IPS-20b (cell line): ENCODE measurements around the gene MNT.

Experiments used
- H3K27ac ChIP-seq: one replicate; pipeline ENCODE4 v1.5.1; 2013; ENCODE audit warnings: low read length
- H3K27me3 ChIP-seq: 2 replicates; pipeline ENCODE4 v1.6.1; 2013; ENCODE audit warnings: mild to moderate bottlenecking, low read length, inconsistent platforms; ENCODE audit not compliant: insufficient read depth
- H3K36me3 ChIP-seq: 2 replicates; pipeline ENCODE4 v1.6.1; 2013; ENCODE audit warnings: low read depth, mild to moderate bottlenecking, inconsistent platforms, low read length, moderate library complexity; ENCODE audit not compliant: insufficient read depth
- H3K4me1 ChIP-seq: 2 replicates; pipeline ENCODE4 v1.6.1; 2013; ENCODE audit warnings: mild to moderate bottlenecking, control low read depth, inconsistent platforms, low read length, moderate library complexity; ENCODE audit not compliant: insufficient read depth
- H3K4me3 ChIP-seq: 2 replicates; pipeline ENCODE4 v1.5.1; 2013; ENCODE audit warnings: mild to moderate bottlenecking, low read length, inconsistent platforms
- H3K9ac ChIP-seq: 2 replicates; pipeline ENCODE4 v1.6.1; 2013; ENCODE audit warnings: low read depth, mild to moderate bottlenecking, inconsistent platforms, low read length, moderate library complexity
- H3K9me3 ChIP-seq: 2 replicates; pipeline ENCODE4 v1.6.1; 2013; ENCODE audit warnings: mild to moderate bottlenecking, low read depth, low read length, inconsistent platforms; ENCODE audit not compliant: insufficient read depth

Gene MNT

DNA sequence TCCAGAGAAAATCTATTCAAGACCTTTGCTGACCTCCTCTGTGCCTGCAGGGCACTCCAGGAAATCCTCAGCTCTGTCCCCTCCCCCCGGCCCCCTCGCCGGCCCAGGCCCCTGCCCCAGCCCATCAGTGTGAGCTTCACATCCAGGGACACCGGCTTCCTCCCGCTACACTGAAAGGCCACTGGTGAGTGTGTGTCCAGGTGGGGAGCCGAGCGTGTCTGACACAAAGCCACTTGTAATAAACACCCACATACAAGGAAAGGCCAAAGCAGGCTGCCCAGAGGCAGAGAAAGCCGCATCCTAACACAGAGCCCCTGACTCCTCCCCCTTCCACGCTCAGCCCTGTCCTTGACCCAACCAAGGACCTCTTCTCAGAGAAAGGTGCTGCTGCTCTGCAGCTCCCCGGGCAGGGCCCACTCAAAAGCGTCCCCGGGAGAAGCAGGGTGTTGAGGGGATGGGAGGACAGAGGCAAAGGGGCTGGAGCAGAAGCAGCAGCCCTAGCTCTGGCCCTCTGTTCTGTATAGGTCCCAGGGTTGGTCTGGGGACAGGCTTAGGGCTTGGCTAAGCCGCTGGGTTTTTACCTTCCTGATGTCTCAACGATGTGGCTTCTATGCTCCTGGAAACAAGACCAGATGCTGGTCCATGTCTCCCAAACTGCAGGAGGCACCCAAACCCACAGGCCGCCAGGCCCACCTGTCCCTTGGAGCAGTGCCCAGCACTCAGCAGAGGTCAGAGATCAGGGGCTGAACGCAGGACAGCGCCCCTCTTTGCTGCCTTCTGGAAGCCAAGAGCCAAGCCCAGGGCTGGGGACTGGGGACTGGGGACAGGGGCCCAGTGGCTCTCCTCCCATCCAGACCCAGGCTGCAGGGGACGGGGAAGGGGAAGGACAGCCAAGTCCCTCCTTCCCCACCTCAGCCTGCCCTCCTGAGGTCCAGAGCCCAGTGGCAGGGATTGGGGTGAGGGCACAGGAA is 15.3 kb downstream of the MNT start:
- H3K27me3 ChIP-seq: no peaks in the 10 kb centered on the region
- no peaks in the 10 kb centered on the region; the same call in 1 of the 2 replicates for H3K4me1 ChIP-seq
- peaks cover 3% of the 10 kb centered on the region; the same call in 1 of the 2 replicates for H3K36me3 ChIP-seq
- H3K9me3 ChIP-seq: no peaks in the 10 kb centered on the region
- H3K4me3 ChIP-seq: no peak overlapping the region
- H3K27ac ChIP-seq: no peak overlapping the region
- H3K9ac ChIP-seq: no peak overlapping the region

DNA sequence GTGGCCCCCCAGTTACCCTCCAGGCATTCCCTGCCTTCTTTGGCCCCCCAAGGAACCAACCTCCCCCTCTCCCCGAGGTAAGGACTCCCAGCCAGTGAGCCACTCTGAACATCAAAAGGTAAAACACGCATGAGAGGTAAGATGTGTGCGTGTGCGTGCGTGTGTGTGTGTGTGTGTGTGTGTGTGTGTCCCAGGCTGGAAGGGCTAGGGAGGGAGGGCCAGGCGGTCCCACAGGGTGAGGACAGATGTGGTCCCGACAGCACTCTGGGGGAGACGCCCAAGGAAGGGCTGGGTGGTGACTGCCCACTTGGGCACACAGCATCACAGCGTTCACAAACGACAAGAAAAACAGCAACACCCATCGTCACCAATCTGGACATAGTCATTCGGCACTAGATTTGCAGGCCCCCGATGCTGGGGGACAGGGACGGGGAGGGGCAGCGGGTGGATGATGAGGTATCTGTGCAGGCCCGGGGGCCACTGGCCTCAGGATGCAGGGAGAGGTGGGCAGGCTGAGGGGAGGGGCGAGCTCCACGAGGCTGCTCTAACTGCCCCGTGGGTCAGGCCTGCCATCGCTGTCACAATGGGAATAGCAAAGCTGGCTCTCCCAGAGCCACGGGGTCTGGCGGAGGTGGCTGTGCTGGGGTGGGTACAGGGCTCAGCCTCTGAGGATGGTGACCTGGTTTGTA is 16.3 kb downstream of the MNT start:
- no peak overlapping the region for H3K4me3 ChIP-seq
- H3K27ac ChIP-seq: no peak overlapping the region

DNA sequence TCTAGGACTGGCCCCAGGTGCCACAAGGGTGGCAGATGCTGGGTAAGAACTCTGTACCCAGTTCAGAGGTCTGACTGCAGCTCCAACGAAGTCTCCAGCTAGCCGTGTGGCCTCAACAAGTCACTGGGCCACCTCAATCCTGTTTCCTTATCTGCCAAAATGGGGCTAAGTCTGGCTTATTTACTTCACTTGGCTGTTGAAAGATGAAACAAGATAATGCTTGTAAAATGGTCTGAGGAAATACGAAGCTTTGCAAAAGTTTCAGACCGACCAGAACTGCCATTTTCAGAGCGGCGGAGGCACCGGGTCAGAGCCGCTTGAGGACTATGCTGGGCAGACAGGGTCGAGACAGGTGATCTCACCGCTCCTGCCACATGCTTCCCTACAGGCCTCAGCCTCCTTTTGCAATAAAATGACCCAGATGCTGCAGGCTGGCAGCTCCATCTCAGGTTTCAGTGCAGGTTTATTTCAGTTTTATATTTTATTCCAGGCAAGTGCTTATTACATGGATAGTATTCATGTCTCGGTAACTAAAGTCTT is 17.2 kb downstream of the MNT start:
- Histone ChIP-seq H3K27me3 (no peaks in the 10 kb centered on the region), H3K27ac (no peak overlapping the region), H3K36me3 (peaks cover 5% of the 10 kb centered on the region; the same call in 1 of the 2 replicates), H3K9ac (peak overlapping the region; percentile 25; the same call in 1 of the 2 replicates), H3K9me3 (no peaks in the 10 kb centered on the region), H3K4me1 (no peaks in the 10 kb centered on the region; the same call in 1 of the 2 replicates), H3K4me3 (no peak overlapping the region)

More for the DNA sequence above, 16.3 kb downstream of the MNT start:
- Histone ChIP-seq H3K27me3 (no peaks in the 10 kb centered on the region), H3K9ac (no peak overlapping the region), H3K9me3 (no peaks in the 10 kb centered on the region), H3K4me1 (no peaks in the 10 kb centered on the region; the same call in 1 of the 2 replicates), H3K36me3 (no peaks in the 10 kb centered on the region)

DNA sequence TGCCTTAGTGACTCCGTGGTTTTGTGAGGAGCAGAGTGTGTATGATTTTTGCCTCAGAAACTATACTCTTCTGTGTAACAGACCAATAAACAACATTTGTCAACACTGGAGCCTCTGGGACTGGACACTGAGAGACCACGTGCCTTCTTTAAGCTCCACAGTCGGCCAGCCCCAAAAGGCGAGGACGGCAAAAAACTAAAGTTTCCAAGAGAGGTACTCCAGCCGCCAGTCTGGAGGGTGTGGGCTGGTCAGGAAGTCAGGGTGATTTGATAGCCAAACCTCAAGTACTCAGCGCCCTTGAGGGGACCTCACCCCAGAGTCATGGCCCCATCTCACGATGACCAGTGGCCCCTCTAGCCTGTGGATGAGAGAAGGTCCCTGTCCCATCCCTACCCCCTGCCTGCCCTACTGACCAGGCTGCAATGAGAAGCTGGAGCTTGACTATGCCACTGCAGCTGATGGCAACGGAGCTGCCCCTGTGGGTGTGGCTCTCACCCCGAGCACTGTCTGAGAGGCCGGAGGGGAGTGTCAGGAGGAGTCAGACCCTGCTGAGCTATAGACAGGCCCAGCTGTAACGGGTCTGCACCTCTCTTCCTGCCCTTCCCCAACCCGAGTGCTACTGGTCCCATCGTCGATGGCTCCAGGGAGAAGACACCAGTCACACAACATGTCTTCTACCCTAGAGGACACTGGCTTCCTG is 19.8 kb downstream of the MNT start:
- peaks cover 12% of the 10 kb centered on the region; the same call in 1 of the 2 replicates for H3K36me3 ChIP-seq
- H3K4me1 ChIP-seq: no peaks in the 10 kb centered on the region; the same call in 1 of the 2 replicates
- H3K4me3 ChIP-seq: no peak overlapping the region
- no peak overlapping the region for H3K9ac ChIP-seq
- H3K9me3 ChIP-seq: no peaks in the 10 kb centered on the region
- H3K27me3 ChIP-seq: no peaks in the 10 kb centered on the region
- no peak overlapping the region for H3K27ac ChIP-seq

DNA sequence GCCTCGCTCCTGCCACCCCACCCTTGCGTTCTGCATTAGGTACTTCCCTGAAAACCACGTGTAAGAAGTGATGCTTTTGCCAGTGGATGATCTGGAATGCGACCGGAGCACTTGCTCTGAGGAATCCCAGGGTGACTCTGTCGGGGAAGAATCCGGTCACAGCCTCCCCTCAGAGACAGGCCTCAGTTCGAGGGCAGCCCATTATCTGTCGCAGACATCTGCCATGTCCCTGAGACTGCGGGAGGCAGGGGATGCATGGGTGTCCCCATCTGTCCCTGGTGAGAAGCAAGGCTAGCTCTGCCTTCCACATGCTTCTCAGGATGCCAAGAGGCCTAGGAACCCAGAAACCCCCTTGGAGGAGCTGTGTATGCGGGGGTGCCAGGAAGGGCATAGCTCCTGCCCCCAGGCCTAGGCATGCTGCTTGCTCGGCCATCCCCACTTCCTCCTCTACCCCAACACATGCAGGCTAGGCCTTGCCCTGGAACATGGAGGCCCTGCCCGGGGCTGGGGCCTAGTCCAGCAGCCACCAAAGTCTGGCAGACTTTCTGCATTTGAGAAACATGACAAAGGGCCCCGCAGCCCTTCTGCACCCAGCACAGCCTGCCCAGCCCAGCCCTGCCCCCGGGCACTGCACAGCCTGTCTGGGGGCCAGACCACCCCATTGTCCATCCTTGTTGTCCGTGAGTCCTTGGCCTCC is 20.5 kb downstream of the MNT start:
- Histone ChIP-seq H3K9ac (no peak overlapping the region), H3K27ac (no peak overlapping the region), H3K27me3 (no peaks in the 10 kb centered on the region), H3K4me3 (no peak overlapping the region), H3K9me3 (no peaks in the 10 kb centered on the region), H3K4me1 (no peaks in the 10 kb centered on the region; the same call in 1 of the 2 replicates), H3K36me3 (peaks cover 19% of the 10 kb centered on the region)

DNA sequence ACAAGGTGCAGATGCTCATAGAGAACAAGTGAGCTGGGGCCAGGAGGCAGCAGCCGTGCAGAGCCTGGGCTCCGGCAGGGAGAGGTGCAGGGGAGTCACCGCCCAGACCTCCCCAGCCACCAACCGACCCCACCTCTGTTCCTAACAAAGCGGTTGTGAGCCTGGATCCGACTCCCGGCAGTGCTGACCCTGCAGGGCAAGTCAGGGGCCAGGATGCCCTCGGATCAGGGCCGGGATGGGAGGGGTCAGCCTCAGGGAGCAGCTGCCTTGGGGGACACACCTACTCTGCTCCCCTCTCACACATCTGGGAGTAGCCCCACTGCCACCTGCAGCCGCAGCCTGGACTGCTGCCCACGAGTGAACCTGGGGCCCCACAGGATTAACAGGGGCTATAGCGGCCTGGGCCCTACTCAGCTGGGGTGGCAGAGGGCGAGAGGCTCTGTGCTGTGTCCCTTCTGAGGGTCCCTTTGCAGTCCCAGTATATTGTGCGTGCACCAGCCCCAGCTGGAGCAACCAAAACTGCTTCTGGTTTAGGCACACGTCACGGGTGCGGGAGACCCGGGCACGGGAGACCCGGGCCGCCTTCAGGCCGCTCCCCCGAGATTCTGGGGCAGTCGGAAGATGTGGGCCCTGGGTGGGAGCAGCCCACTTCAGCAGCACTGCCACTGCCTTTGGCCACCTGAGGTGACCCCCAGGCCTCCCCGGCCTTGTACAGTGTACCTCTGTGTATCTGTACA is 21.2 kb downstream of the MNT start:
- Histone ChIP-seq H3K27me3 (no peaks in the 10 kb centered on the region), H3K9ac (no peak overlapping the region; the same call in 1 of the 2 replicates), H3K36me3 (peaks cover 19% of the 10 kb centered on the region), H3K27ac (no peak overlapping the region), H3K9me3 (no peaks in the 10 kb centered on the region), H3K4me3 (no peak overlapping the region), H3K4me1 (no peaks in the 10 kb centered on the region; the same call in 1 of the 2 replicates)

DNA sequence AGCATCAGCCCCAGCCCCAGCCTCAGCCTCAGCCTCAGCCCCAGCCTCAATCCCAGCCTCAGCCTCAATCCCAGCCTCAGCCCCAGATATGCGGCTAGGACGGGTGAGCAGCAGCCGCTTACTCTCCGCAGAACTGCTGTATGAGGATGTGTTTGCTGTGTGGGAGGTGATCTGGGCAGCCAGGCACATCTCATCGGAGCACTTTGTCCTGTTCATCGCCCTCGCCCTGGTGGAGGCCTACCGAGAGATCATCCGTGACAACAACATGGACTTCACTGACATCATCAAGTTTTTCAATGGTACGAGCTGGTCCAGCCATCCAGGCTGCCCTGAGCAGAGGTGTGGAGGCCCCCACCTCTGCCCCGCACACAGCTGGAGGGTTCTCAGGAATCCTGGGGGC is 22.0 kb downstream of the MNT start:
- Histone ChIP-seq H3K4me3 (no peak overlapping the region), H3K9ac (no peak overlapping the region), H3K27me3 (no peaks in the 10 kb centered on the region), H3K4me1 (no peaks in the 10 kb centered on the region; the same call in 1 of the 2 replicates), H3K36me3 (peaks cover 19% of the 10 kb centered on the region), H3K27ac (no peak overlapping the region), H3K9me3 (no peaks in the 10 kb centered on the region)

DNA sequence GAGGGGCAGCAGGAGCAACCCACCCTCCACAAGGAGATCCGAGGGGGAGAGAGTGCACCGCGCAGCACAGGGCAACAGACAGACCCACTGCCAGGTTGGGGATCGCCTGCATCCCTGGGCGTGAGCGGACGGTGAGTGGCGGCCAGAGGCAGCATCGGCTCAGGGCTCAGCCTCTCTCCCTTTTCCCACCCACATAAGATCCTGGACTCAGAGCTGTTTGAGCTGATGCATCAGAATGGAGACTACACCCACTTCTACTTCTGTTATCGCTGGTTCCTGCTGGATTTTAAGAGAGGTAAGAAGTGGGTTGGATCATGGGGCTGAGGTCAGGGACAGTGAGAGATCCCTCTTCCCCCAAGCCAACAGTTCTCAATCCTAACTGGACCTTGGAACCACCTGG is 23.2 kb downstream of the MNT start:
- Histone ChIP-seq H3K9ac (no peak overlapping the region), H3K4me3 (no peak overlapping the region), H3K27ac (no peak overlapping the region)

DNA sequence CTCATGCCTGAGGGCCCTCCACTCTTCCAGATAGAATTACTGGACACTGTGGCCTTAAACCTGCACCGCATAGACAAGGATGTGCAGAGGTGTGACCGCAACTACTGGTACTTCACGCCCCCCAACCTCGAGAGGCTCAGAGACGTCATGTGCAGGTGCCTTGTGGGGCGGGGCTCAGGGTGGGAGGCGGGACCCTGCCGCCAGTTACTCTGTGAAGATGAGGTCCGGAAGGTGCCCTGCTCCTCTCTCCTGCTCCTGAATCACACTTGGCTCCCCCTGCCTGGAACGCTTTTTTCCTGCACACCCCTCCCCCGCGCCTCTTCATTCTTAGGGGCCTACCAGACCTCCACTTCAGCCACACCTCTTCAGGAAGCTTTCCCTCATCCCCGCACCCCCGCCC is 24.8 kb downstream of the MNT start:
- no peak overlapping the region for H3K27ac ChIP-seq
- H3K9me3 ChIP-seq: no peaks in the 10 kb centered on the region
- H3K4me1 ChIP-seq: no peaks in the 10 kb centered on the region
- H3K9ac ChIP-seq: no peak overlapping the region
- H3K36me3 ChIP-seq: peaks cover 31% of the 10 kb centered on the region
- H3K4me3 ChIP-seq: no peak overlapping the region
- H3K27me3 ChIP-seq: no peaks in the 10 kb centered on the region

More for the DNA sequence above, 23.2 kb downstream of the MNT start:
- Histone ChIP-seq H3K9me3 (no peaks in the 10 kb centered on the region), H3K4me1 (no peaks in the 10 kb centered on the region), H3K27me3 (no peaks in the 10 kb centered on the region), H3K36me3 (peaks cover 25% of the 10 kb centered on the region)

DNA sequence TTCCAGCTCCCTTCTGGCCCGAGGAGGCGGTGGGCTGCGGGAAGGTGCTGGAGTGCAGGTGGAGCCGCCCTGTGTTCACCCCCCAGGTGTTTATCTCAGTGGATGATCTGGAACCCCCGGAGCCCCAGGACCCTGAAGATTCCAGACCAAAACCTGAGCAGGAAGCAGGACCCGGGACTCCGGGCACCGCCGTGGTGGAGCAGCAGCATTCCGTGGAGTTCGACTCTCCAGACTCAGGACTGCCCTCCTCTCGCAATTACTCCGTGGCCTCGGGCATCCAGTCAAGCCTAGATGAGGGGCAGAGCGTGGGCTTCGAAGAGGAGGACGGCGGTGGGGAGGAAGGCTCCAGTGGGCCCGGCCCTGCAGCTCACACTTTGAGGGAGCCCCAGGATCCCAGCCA is 25.5 kb downstream of the MNT start:
- Histone ChIP-seq H3K27ac (no peak overlapping the region), H3K36me3 (peaks cover 31% of the 10 kb centered on the region), H3K4me3 (no peak overlapping the region), H3K4me1 (no peaks in the 10 kb centered on the region), H3K9ac (no peak overlapping the region), H3K9me3 (no peaks in the 10 kb centered on the region), H3K27me3 (no peaks in the 10 kb centered on the region)
